Progenitor cell of endocrine pancreas (in vitro differentiated cells): ENCODE measurements around the gene FOXB1. TPM values are rescaled to one million over a fixed set of nuclear protein-coding genes. Genes with fewer than 3 reads are reported as not detected.

Experiments used
- DNase-seq: peaks from one replicate; pipeline ENCODE4 v3.0.0; 2021; ENCODE audit warnings: low spot score; ENCODE audit not compliant: unreplicated experiment
- H3K27ac Mint-ChIP-seq: 2 replicates; pipeline ENCODE4 v1.8.0; 2021; ENCODE audit warnings: mild to moderate bottlenecking, moderate library complexity, mixed read lengths
- H3K27me3 Mint-ChIP-seq: 2 replicates; pipeline ENCODE4 v1.8.0; 2021; ENCODE audit warnings: mixed read lengths
- H3K36me3 Mint-ChIP-seq: 2 replicates; pipeline ENCODE4 v1.8.0; 2022; ENCODE audit warnings: mixed read lengths; ENCODE audit not compliant: insufficient read depth
- H3K4me1 Mint-ChIP-seq: 2 replicates; pipeline ENCODE4 v1.8.0; 2021; ENCODE audit warnings: low read depth, mixed read lengths
- H3K4me3 Mint-ChIP-seq: 2 replicates; pipeline ENCODE4 v1.8.0; 2021; ENCODE audit warnings: low read depth, mild to moderate bottlenecking, moderate library complexity, mixed read lengths
- H3K9me3 Mint-ChIP-seq: 2 replicates; pipeline ENCODE4 v1.8.0; 2021; ENCODE audit warnings: low read depth, mixed read lengths
- total RNA-seq: library from RNA; stranded (reverse); gene quantifications from 2 replicates; pipeline ENCODE4 v1.2.1, GENCODE V29; 2021
- TF ChIP-seq, protein P1 (sequence below): fragments of 200-600 bp; sonication (generic); IDR thresholded peaks from one replicate; pipeline ENCODE4 v1.5.0; 2021; ENCODE audit warnings: antibody characterized with exemption, mild to moderate bottlenecking; ENCODE audit not compliant: unreplicated experiment

FOXB1 gene
- total RNA-seq, 1 donor from 2014 or later, result not detected

DNA sequence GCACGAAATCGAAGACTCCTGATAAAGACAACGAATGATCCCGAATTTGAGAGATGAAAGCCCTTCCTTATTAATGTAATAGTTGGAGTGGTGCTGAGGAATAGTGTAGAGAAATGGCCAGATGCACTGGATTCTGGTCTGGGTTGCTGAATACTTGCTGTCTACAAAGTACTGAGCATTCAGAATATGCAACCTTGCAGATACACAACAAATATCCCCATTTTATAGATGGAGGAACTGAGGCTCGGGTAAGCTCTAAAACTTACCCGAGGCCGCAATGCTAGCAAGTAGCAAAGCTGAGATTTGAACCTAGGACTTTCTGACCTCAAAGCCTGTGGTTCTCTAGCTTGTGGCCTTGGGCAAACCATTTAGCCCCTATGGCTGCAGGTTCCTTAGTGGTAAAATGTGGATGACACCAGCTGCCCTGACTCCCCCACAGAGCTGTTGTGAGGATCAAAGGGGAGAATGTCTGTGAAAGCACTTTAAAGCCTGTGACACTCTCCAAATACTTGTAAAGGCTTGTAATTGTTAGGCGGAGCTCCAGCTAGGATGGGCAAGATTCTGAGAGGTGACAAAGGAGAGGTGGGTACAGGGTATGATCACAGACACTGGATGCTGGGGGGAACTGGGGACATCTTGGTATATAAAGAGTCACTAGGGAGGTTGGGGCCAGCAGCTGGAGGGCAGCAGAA lies 39.8 kb downstream of the FOXB1 start:
- no peaks in the 10 kb centered on the region for H3K36me3 Mint-ChIP-seq
- H3K4me1 Mint-ChIP-seq, result peaks cover 14% of the 10 kb centered on the region
- peaks cover 15% of the 10 kb centered on the region for H3K27me3 Mint-ChIP-seq
- H3K27ac Mint-ChIP-seq, result no peak overlapping the region
- H3K4me3 Mint-ChIP-seq, result no peak overlapping the region
- DNase-seq, result no peak
- H3K9me3 Mint-ChIP-seq, result no peaks in the 10 kb centered on the region
- TF ChIP-seq, protein P1, sequence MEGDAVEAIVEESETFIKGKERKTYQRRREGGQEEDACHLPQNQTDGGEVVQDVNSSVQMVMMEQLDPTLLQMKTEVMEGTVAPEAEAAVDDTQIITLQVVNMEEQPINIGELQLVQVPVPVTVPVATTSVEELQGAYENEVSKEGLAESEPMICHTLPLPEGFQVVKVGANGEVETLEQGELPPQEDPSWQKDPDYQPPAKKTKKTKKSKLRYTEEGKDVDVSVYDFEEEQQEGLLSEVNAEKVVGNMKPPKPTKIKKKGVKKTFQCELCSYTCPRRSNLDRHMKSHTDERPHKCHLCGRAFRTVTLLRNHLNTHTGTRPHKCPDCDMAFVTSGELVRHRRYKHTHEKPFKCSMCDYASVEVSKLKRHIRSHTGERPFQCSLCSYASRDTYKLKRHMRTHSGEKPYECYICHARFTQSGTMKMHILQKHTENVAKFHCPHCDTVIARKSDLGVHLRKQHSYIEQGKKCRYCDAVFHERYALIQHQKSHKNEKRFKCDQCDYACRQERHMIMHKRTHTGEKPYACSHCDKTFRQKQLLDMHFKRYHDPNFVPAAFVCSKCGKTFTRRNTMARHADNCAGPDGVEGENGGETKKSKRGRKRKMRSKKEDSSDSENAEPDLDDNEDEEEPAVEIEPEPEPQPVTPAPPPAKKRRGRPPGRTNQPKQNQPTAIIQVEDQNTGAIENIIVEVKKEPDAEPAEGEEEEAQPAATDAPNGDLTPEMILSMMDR, result no peak

DNA sequence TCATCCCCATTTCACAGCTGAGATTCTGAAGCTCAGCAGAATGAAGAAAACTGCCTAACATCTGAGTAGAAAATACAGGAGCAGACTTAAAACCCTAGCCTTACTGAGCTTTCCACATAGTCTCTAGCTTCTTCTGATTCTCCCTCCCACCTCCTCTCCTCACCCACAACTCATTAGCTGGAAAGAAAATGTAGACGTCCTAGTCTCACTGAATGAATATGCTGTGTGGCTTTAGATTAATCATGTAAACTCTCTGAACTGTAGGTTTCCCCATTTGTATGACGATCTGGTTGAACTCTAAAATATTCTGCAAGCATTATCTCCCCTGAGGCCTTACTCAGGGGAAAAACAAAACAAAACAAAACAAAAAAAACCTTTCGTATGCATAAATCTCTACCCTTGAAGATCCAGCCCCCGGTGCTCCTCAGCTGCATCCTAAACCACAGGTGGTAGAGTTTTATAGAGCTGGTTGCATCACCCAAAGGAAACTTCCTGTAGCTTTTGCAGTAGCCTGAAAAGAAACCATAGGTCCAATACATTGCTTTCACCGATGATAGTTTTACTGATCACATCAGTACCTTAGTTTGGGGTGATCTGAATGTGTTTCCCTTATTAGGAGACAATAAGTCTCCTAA lies 40.6 kb downstream of the FOXB1 start:
- no peak overlapping the region for H3K27ac Mint-ChIP-seq
- no peak for DNase-seq

DNA sequence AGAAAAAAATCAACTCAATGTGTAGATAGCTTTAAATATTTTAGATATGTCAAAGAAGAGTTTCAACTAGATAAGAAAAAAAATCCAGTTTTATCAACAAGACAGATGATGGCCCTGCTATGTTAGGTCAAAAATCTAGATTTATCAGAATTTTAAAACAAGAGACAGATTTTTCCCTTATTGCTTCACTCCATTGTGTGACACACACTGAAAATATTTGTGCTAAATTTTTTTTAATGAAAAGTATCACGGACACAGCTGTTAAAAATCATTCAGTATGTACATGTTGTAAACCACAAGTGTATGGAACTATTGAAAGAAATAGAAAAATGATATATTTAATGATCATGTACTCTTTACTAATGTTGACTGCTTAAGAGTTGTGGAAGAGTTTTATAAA lies 43.6 kb downstream of the FOXB1 start:
- Mint-ChIP-seq H3K4me1 (no peaks in the 10 kb centered on the region), H3K4me3 (no peak overlapping the region), H3K36me3 (peaks cover 1% of the 10 kb centered on the region), H3K27me3 (peaks cover 15% of the 10 kb centered on the region), H3K27ac (no peak overlapping the region), H3K9me3 (peaks cover 18% of the 10 kb centered on the region)
- TF ChIP-seq, protein P1, result no peak
- no peak for DNase-seq

More for the DNA sequence above, 40.6 kb downstream of the FOXB1 start:
- H3K4me1 Mint-ChIP-seq, result peaks cover 8% of the 10 kb centered on the region
- H3K4me3 Mint-ChIP-seq, result no peak overlapping the region
- H3K27me3 Mint-ChIP-seq, result peaks cover 15% of the 10 kb centered on the region
- TF ChIP-seq, protein P1, result no peak
- H3K36me3 Mint-ChIP-seq, result no peaks in the 10 kb centered on the region
- H3K9me3 Mint-ChIP-seq, result peaks cover 6% of the 10 kb centered on the region

DNA sequence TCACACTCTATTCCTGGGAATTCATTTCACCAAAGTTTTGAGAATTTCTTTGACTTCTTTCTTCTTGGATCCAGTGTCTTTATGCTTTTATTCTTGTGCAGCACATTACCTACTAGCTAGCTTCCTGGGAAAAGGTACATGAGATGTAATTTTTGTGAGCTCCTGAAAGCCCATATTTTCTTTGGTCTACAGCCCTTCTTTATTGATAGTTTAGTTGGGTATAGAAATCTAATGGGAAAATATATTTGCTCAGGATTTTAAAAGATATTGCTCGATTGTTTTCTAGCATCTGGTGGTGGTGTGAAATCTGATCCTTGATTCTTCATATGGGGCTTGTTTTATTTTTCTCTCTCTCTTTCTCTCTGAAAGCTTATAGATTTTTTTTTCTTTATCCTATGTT lies 45.8 kb downstream of the FOXB1 start:
- TF ChIP-seq, protein P1, result no peak
- H3K4me3 Mint-ChIP-seq, result no peak overlapping the region
- H3K4me1 Mint-ChIP-seq, result no peaks in the 10 kb centered on the region
- no peak overlapping the region for H3K27ac Mint-ChIP-seq
- H3K27me3 Mint-ChIP-seq, result peaks cover 16% of the 10 kb centered on the region
- peaks cover 1% of the 10 kb centered on the region for H3K36me3 Mint-ChIP-seq
- H3K9me3 Mint-ChIP-seq, result peaks cover 18% of the 10 kb centered on the region
- no peak for DNase-seq

DNA sequence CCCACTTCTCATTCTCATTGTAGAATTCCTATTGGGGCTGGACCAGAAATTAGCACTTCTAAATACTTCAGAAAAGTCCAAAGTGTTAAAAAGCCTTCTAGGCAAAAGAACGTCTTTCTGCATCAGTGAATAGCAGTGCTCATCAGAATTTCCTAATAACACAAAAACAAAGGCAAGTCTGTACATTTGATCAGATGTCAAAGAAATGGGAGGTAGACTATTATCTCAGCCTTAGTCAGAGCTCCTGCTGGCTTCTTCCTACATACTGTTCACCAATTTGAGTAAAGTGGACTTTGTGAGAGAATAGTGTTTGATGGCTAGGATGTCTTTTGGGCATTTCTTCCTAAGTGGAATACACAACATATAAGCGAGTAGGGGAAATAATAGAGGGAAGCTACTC lies 48.7 kb downstream of the FOXB1 start:
- H3K27ac Mint-ChIP-seq, result no peak overlapping the region
- TF ChIP-seq, protein P1, result no peak
- no peak for DNase-seq
- peaks cover 1% of the 10 kb centered on the region for H3K36me3 Mint-ChIP-seq
- no peaks in the 10 kb centered on the region for H3K4me1 Mint-ChIP-seq
- peaks cover 19% of the 10 kb centered on the region for H3K27me3 Mint-ChIP-seq
- H3K9me3 Mint-ChIP-seq, result peaks cover 18% of the 10 kb centered on the region
- no peak overlapping the region for H3K4me3 Mint-ChIP-seq
